Activated CD4-positive, alpha-beta T cell treated with anti-CD3 and anti-CD28 coated beads, Interleukin-2, Interleukin-6, amounts not matched to agents 100 ng/mL and 50 ng/mL, durations not matched to agents 16 hours and 8 hours (primary cell): ENCODE results near the gene DUOX2.

Source experiments
- DNase-seq: peaks from one replicate; pipeline ENCODE4 v3.0.0-alpha.2; 2020

DUOX2 gene

GRCh38 chr15:45114076-45114750, at the start of gene DUOX2, which contains the start of gene DUOXA2:
DUOX2 (minus strand) TSS chr15:45114172; CDS start chr15:45113411, 761 bp downstream.
DUOXA2 (plus strand) TSS chr15:45114326; CDS start chr15:45114606, 280 bp downstream.
- DNase-seq = no peak

DNA sequence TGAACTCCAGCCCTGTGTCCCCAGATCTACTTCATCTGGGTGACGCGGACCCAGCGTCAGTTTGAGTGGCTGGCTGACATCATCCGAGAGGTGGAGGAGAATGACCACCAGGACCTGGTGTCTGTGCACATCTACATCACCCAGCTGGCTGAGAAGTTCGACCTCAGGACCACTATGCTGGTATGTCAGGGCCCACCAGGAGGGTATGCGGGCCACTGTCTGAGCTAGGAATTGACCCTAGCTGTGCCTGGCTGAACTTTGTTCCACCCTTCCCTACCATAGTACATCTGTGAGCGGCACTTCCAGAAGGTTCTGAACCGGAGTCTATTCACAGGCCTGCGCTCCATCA, 49.5 kb upstream of the DUOX2 start:
- no peak for DNase-seq

GRCh38 chr15:45162771-45163507, 49.0 kb upstream of the DUOX2 start:
- DNase-seq = peak; percentile 69

DNA sequence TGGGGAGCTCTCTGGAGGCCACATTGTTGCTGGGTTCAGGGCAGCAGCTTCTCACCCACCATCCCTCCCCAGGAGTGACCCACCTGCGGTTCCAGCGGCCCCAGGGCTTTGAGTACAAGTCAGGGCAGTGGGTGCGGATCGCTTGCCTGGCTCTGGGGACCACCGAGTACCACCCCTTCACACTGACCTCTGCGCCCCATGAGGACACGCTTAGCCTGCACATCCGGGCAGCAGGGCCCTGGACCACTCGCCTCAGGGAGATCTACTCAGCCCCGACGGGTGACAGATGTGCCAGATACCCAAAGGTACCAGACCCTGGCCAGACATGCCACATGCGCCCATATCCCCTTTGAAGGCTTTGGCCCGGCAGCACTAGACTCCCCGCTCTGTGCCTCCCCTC, 47.7 kb upstream of the DUOX2 start:
- no peak for DNase-seq

DNA sequence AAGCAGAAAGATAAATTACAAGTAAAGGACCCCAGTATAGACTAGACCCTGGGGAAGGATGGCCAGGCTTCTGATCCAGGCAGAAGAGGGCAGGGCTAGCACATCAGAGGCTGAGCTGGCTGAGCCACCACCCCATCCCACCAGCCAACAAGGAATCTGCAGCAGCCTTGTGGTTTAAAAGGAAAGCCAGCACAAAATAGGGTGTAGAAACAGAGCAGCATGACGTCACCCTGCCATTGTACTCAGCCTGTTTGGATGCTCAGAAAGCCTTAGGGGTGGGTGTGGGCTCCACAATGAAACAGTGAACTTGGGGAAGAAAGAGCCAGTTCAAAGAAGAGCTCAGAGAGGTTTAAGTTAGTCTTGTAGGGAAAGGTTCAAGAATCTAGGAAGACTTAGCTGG, 44.0 kb upstream of the DUOX2 start:
- DNase-seq = peak; percentile 28

DNA sequence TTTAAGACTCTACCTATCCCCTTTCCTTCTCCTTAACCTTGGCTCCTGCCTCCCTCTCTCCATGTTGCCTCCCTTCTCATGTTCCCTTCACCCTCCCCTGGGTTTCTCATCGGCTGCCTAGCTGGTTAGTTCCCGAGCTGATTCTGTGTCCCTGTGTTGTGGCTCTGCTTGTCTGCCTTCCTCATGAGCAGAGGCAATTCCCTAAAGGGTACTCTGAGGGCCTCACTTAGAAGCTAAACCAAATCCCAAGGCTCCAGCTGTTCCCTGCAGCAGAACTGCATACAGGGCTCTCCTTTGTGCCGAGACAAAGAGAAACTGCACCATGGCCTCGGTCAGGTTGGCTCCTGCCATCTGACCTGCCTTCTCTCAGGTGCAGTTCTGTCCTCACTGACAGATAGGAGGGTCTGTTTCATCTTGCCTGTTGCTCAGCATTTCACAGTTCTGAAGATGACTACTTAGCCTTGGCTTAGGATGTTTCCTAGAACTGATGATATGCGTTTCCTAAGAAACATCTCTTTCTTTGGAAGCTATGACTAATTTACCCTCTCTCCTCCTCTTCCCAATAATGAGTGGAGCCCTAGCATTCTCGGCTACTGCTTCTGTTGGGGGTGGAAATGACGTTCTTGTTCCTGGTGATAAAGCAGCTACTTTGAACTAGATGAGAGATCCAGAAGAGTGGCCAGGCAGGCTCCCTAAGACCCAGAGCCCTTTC, 42.9 kb upstream of the DUOX2 start:
- peak; percentile 17 for DNase-seq

DNA sequence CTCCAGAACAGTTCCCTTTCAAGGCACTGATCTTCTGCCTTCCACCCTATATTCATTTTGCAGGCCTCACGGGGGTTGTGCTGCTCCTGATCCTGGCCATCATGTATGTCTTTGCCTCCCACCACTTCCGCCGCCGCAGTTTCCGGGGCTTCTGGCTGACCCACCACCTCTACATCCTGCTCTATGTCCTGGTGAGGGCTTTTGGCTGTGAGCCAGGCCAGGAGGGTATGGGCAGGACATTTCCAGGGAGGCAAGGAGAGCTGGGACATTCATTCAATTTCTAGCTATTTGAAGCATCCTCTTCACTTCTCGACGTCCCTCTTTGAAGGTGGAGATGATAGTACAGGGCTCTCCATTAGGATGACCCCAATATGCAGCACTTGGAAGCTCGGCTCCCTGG, 41.8 kb upstream of the DUOX2 start:
- no peak for DNase-seq

DNA sequence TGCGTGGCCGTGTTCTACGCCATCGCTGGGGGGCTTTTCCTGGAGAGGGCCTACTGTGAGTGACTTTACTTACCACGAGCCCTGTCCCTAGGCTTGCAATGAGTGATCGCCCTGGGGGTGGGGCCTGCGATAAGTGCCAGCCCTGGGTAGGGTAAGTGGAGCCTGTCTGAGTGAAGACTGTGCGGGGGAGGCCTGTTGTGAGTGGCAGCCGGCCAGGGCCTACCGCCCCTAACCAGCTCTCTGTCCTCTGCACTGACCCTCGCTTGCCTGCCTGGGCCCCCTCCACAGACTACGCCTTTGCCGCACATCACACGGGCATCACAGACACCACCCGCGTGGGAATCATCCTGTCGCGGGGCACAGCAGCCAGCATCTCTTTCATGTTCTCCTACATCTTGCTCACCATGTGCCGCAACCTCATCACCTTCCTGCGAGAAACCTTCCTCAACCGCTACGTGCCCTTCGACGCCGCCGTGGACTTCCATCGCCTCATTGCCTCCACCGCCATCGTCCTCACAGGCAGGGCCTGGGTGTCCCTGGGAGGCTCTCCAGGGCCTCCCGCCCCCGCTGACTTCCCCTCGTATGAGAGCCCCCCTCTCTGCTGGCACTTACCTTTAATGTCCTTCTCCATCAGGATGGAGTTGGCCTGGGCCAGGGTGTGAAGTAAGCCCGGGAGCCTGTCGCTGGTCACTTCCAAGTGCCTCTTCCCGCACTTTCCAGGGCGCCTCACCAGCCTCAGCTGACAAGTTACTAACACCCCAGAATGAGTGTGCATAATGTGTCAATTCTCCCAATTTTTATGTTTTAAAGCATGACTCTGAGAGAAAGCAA, 38.2 kb upstream of the DUOX2 start:
- no peak for DNase-seq

- no peak for DNase-seq
Observed at GRCh38 chr15:45150997-45151396, 37.0 kb upstream of the DUOX2 start.

- no peak for DNase-seq
Observed at GRCh38 chr15:45150481-45150880, 36.5 kb upstream of the DUOX2 start.

GRCh38 chr15:45149060-45149459, 35.1 kb upstream of the DUOX2 start:
- no peak for DNase-seq

- DNase-seq = no peak
Observed at GRCh38 chr15:45148076-45149059, 34.4 kb upstream of the DUOX2 start.

GRCh38 chr15:45147606-45148005, 33.6 kb upstream of the DUOX2 start:
- no peak for DNase-seq

- DNase-seq = no peak
Observed at GRCh38 chr15:45146405-45146804, 32.4 kb upstream of the DUOX2 start.

- no peak for DNase-seq
Observed at GRCh38 chr15:45144775-45145174, 30.8 kb upstream of the DUOX2 start.

- no peak for DNase-seq
Observed at GRCh38 chr15:45143946-45144345, 30.0 kb upstream of the DUOX2 start.

GRCh38 chr15:45143056-45143455, 29.1 kb upstream of the DUOX2 start:
- no peak for DNase-seq

- DNase-seq = no peak
Observed at GRCh38 chr15:45141386-45141785, 27.4 kb upstream of the DUOX2 start.

DNA sequence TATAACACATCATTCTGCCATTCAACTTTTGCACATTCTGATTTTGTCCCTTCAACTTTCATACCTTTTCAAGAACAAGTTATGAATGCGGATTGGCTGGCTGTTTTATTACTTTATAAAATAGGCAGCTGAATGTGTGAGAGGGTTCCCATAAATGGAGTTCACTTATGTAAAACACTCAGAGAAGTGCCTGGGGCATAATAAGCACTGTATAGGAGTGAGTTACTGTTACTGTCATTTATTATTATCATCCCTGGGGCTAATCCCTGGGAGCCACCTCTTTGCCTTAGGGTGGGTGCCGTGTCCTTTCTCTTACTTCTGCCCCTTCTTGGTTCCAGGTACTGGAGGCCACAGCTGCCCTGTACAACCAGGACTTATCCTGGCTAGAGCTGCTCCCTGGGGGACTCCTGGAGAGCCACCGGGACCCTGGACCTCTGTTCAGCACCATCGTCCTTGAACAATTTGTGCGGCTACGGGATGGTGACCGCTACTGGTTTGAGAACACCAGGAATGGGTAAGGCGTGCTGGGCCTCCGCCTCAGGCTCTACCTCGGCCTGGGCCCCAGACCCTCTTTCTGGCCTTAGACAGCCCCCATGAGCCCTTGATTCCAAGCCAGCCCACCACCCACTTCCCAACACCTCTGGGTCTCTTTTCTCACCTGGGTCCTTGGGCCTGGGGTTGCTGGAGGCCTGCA, 26.7 kb upstream of the DUOX2 start:
- no peak for DNase-seq

- DNase-seq = no peak
Observed at GRCh38 chr15:45139770-45140169, 25.8 kb upstream of the DUOX2 start.
